NCI-H2029 treated with DMSO at 0.1 percent for 48 hours (cell line): ENCODE measurements around the gene KCNH6.

Experiments
- DNase-seq: peaks from one replicate; lab custom pipeline; 2025; lab: John Stamatoyannopoulos, UW

KCNH6 gene

GRCh38 chr17:63552211-63552610 is 29.1 kb downstream of the KCNH6 start:
- no peak for DNase-seq

GRCh38 chr17:63555500-63556156 is 32.5 kb downstream of the KCNH6 start:
- DNase-seq, result no peak

- DNase-seq, result no peak
Measured at GRCh38 chr17:63557416-63557815, 34.3 kb downstream of the KCNH6 start.

- DNase-seq, result no peak
Measured at GRCh38 chr17:63558441-63558840, 35.3 kb downstream of the KCNH6 start.

- no peak for DNase-seq
Measured at GRCh38 chr17:63561819-63562218, 38.7 kb downstream of the KCNH6 start.

- no peak for DNase-seq
Measured at GRCh38 chr17:63563339-63563738, 40.2 kb downstream of the KCNH6 start.

GRCh38 chr17:63564562-63564961 is 41.4 kb downstream of the KCNH6 start:
- no peak for DNase-seq

- no peak for DNase-seq
Measured at GRCh38 chr17:63567229-63567628, 44.1 kb downstream of the KCNH6 start.

- DNase-seq, result no peak
Measured at GRCh38 chr17:63568563-63568962, 45.4 kb downstream of the KCNH6 start.

GRCh38 chr17:63571632-63572310 is 48.6 kb downstream of the KCNH6 start:
- DNase-seq, result no peak

GRCh38 chr17:63573634-63574033 is 50.5 kb downstream of the KCNH6 start:
- DNase-seq, result no peak

GRCh38 chr17:63578027-63578768 is 55.0 kb downstream of the KCNH6 start:
- DNase-seq, result no peak

GRCh38 chr17:63578769-63579111 is 55.6 kb downstream of the KCNH6 start:
- no peak for DNase-seq

- no peak for DNase-seq
Measured at GRCh38 chr17:63579633-63580032, 56.5 kb downstream of the KCNH6 start.

GRCh38 chr17:63587770-63588169 is 64.6 kb downstream of the KCNH6 start:
- no peak for DNase-seq

GRCh38 chr17:63588797-63589196 is 65.6 kb downstream of the KCNH6 start:
- no peak for DNase-seq

- no peak for DNase-seq
Measured at GRCh38 chr17:63589646-63590045, 66.5 kb downstream of the KCNH6 start.

- DNase-seq, result no peak
Measured at GRCh38 chr17:63592797-63593196, 69.6 kb downstream of the KCNH6 start.

GRCh38 chr17:63595132-63595531 is 72.0 kb downstream of the KCNH6 start:
- DNase-seq, result no peak
